Neural cell (in vitro differentiated cells): ENCODE data around the gene KCNJ6. TPM values are rescaled to one million over a fixed set of nuclear protein-coding genes. Genes with fewer than 3 reads are reported as not detected.

Experiments
- H2AFZ ChIP-seq: fragments of 200-600, 300-800 bp; sonication (generic), shearing (Covaris generic); 2 replicates; pipeline ENCODE4 v1.6.0; 2014; ENCODE audit warnings: low read depth, mild to moderate bottlenecking, antibody characterized with exemption, low read length, moderate library complexity
- H3F3A ChIP-seq: fragments of 200-600 bp; shearing (Covaris generic); 2 replicates; pipeline ENCODE4 v1.6.1; 2016; ENCODE audit warnings: mild to moderate bottlenecking, moderate library complexity, mixed read lengths, antibody characterized with exemption, low read length; ENCODE audit not compliant: insufficient read depth, poor library complexity, severe bottlenecking
- H3K27ac ChIP-seq: fragments of 200-600, 300-800 bp; sonication (generic), shearing (Covaris generic); 2 replicates; pipeline ENCODE4 v1.5.1; 2014; ENCODE audit warnings: mild to moderate bottlenecking, low read length, moderate library complexity
- H3K27me3 ChIP-seq: fragments of 300-800, 200-600 bp; sonication (generic), shearing (Covaris generic); 2 replicates; pipeline ENCODE4 v1.6.0; 2014; ENCODE audit warnings: mild to moderate bottlenecking, low read depth, low read length, moderate library complexity; ENCODE audit not compliant: insufficient read depth
- H3K36me3 ChIP-seq: fragments of 300-800, 200-600 bp; sonication (generic), shearing (Covaris generic); 2 replicates; pipeline ENCODE4 v1.5.1; 2014; ENCODE audit warnings: mild to moderate bottlenecking, antibody characterized with exemption, low read length, moderate library complexity; ENCODE audit not compliant: insufficient read depth
- H3K4me2 ChIP-seq: fragments of 300-800, 200-600 bp; sonication (generic), shearing (Covaris generic); 2 replicates; pipeline ENCODE4 v1.6.0; 2014; ENCODE audit warnings: mild to moderate bottlenecking, low read length
- H3K4me3 ChIP-seq: fragments of 300-800, 200-600 bp; sonication (generic), shearing (Covaris generic); 2 replicates; pipeline ENCODE4 v1.5.1; 2014; ENCODE audit warnings: mild to moderate bottlenecking, low read length, moderate library complexity
- H3K79me2 ChIP-seq: fragments of 200-600 bp; shearing (Covaris generic); replicated peaks from 2 replicates; pipeline ENCODE4 v1.6.0; 2014; ENCODE audit warnings: mild to moderate bottlenecking, low read length, moderate library complexity; ENCODE audit not compliant: insufficient read depth
- H3K9ac ChIP-seq: fragments of 300-800, 200-600 bp; sonication (generic), shearing (Covaris generic); 2 replicates; pipeline ENCODE4 v1.6.1; 2016; ENCODE audit warnings: mild to moderate bottlenecking, low read length, mixed read lengths
- H3K9me2 ChIP-seq: fragments of 200-600 bp; shearing (Covaris generic); 2 replicates; pipeline ENCODE4 v1.6.1; 2016; ENCODE audit warnings: mild to moderate bottlenecking, low read length, mixed read lengths; ENCODE audit not compliant: insufficient read depth
- H3K9me3 ChIP-seq: fragments of 200-600, 300-800 bp; sonication (generic), shearing (Covaris generic); 2 replicates; pipeline ENCODE4 v1.6.1; 2016; ENCODE audit warnings: mild to moderate bottlenecking, mixed run types, low read length, moderate library complexity, mixed read lengths
- H4K20me1 ChIP-seq: fragments of 200-600 bp; shearing (Covaris generic); 2 replicates; pipeline ENCODE4 v1.6.1; 2016; ENCODE audit warnings: mild to moderate bottlenecking, mixed run types; ENCODE audit not compliant: insufficient read depth
- CTCF ChIP-seq: fragments of 450-650 bp; IDR thresholded peaks from 2 replicates; pipeline ENCODE4 v1.5.1; 2014; ENCODE audit warnings: antibody characterized with exemption, mild to moderate bottlenecking, moderate library complexity; ENCODE audit not compliant: poor library complexity, severe bottlenecking
- EP300 ChIP-seq: fragments of 450-650 bp; conservative IDR thresholded peaks from 2 replicates; pipeline ENCODE4 v1.6.1; 2014; ENCODE audit warnings: antibody characterized with exemption, mild to moderate bottlenecking, moderate library complexity; ENCODE audit not compliant: poor library complexity, severe bottlenecking
- EZH2 ChIP-seq: fragments of 200-600, 300-800 bp; shearing (Covaris generic), sonication (generic); IDR thresholded peaks from 2 replicates; pipeline ENCODE4 v1.6.1; 2014; ENCODE audit warnings: antibody characterized with exemption, low read length, borderline replicate concordance, mild to moderate bottlenecking; ENCODE audit not compliant: insufficient read depth, poor library complexity, severe bottlenecking
- MXI1 ChIP-seq: fragments of 450-650 bp; conservative IDR thresholded peaks from 2 replicates; pipeline ENCODE4 v1.6.1; 2014; ENCODE audit warnings: antibody characterized with exemption, mild to moderate bottlenecking; ENCODE audit not compliant: poor library complexity, severe bottlenecking
- POLR2AphosphoS5 ChIP-seq: IDR thresholded peaks from 2 replicates; pipeline ENCODE4 v1.6.1; 2012
- RAD21 ChIP-seq: fragments of 450-650 bp; conservative IDR thresholded peaks from 2 replicates; pipeline ENCODE4 v1.6.1; 2014; ENCODE audit warnings: antibody characterized with exemption, mild to moderate bottlenecking, moderate library complexity
- REST ChIP-seq: IDR thresholded peaks from 2 replicates; pipeline ENCODE4 v1.6.1; 2012; ENCODE audit warnings: borderline replicate concordance
- SMC3 ChIP-seq: fragments of 450-650 bp; conservative IDR thresholded peaks from 2 replicates; pipeline ENCODE4 v1.6.1; 2014; ENCODE audit warnings: antibody characterized with exemption, mild to moderate bottlenecking, moderate library complexity; ENCODE audit not compliant: poor library complexity
- TAF1 ChIP-seq: IDR thresholded peaks from 2 replicates; pipeline ENCODE4 v1.6.1; 2012; ENCODE audit warnings: low read depth
- polyA plus RNA-seq: library from polyadenylated mRNA; depleted of rRNA; stranded (reverse); fragments of >200 nt; gene quantifications from 2 replicates; pipeline ENCODE4 v1.2.3, GENCODE V29; 2014

Gene KCNJ6
- polyA plus RNA-seq, 1 donor from 2014 or later: 1.7 TPM

GRCh38 chr21:37783016-37783415 is 133.2 kb downstream of the KCNJ6 start:
- Histone ChIP-seq H3K9me2 (no peaks in the 10 kb centered on the region), H3F3A (no peaks in the 10 kb centered on the region), H3K36me3 (no peaks in the 10 kb centered on the region), H3K79me2 (no peaks in the 10 kb centered on the region), H3K27me3 (no peaks in the 10 kb centered on the region), H3K9ac (no peak overlapping the region), H4K20me1 (no peaks in the 10 kb centered on the region), H3K4me3 (no peak overlapping the region), H2AFZ (no peak overlapping the region), H3K27ac (no peak overlapping the region), H3K4me2 (no peak overlapping the region), H3K9me3 (no peaks in the 10 kb centered on the region)
- TF ChIP-seq EP300: no peak
- TF ChIP-seq SMC3: no peak
- no peak for TF ChIP-seq CTCF
- no peak for TF ChIP-seq RAD21
- TF ChIP-seq TAF1: no peak
- TF ChIP-seq POLR2AphosphoS5: no peak
- no peak for TF ChIP-seq EZH2
- no peak for TF ChIP-seq MXI1
- TF ChIP-seq REST: no peak

GRCh38 chr21:37780991-37781983 is 135.0 kb downstream of the KCNJ6 start:
- Histone ChIP-seq H3K79me2 (no peaks in the 10 kb centered on the region), H3K27ac (no peak overlapping the region), H3K27me3 (no peaks in the 10 kb centered on the region), H4K20me1 (no peaks in the 10 kb centered on the region), H3K9me2 (no peaks in the 10 kb centered on the region), H3F3A (no peaks in the 10 kb centered on the region), H3K36me3 (no peaks in the 10 kb centered on the region), H3K4me2 (no peak overlapping the region), H3K9ac (no peak overlapping the region), H3K4me3 (no peak overlapping the region), H3K9me3 (no peaks in the 10 kb centered on the region), H2AFZ (no peak overlapping the region)
- TF ChIP-seq CTCF (no peak), POLR2AphosphoS5 (no peak), SMC3 (no peak), RAD21 (no peak), TAF1 (no peak), EZH2 (no peak)
